GM12878 (cell line): ENCODE measurements around the gene GPHB5.

Experiments used
- BRCA1 ChIP-seq: IDR thresholded peaks from 2 replicates; pipeline ENCODE4 v1.6.1; 2011; ENCODE audit warnings: low read depth, low read length, improper control_type of control experiment
- CHD4 ChIP-seq: fragments of 200-600 bp; sonication (generic); IDR thresholded peaks from 2 replicates; pipeline ENCODE4 v1.6.1; 2016; ENCODE audit warnings: mild to moderate bottlenecking
- CTCF ChIP-seq, 3 experiments: IDR thresholded peaks in 2 of 3; conservative IDR thresholded peaks in 1 of 3; 2 replicates each; pipeline ENCODE4 v1.5.1; 2011; ENCODE audit warnings: low read depth in 3 of 3, low read length in 3 of 3, mild to moderate bottlenecking in 3 of 3, control low read depth in 2 of 3, moderate library complexity in 2 of 3, inconsistent platforms in 1 of 3, mixed read lengths in 1 of 3; ENCODE audit not compliant: control insufficient read depth in 2 of 3, insufficient read depth in 1 of 3; ENCODE audit errors: extremely low read depth in 1 of 3
- EZH2 ChIP-seq: IDR thresholded peaks from 2 replicates; pipeline ENCODE4 v1.6.1; 2012; ENCODE audit warnings: low read depth, mild to moderate bottlenecking, control low read depth, inconsistent platforms, low read length, borderline replicate concordance; ENCODE audit not compliant: control insufficient read depth
- MEF2A ChIP-seq: IDR thresholded peaks from 2 replicates; pipeline ENCODE4 v1.6.1; 2011; ENCODE audit warnings: low read depth, mild to moderate bottlenecking, low read length, moderate library complexity; ENCODE audit not compliant: insufficient read depth
- PKNOX1 ChIP-seq: fragments of 450-650 bp; IDR thresholded peaks from 2 replicates; pipeline ENCODE4 v1.6.1; 2016; ENCODE audit warnings: mild to moderate bottlenecking
- USF2 ChIP-seq: IDR thresholded peaks from 2 replicates; pipeline ENCODE4 v1.6.1; 2011; ENCODE audit warnings: low read depth, low read length, improper control_type of control experiment, borderline replicate concordance
- YY1 ChIP-seq: IDR thresholded peaks from 2 replicates; pipeline ENCODE4 v1.6.1; 2011; ENCODE audit warnings: low read depth, mild to moderate bottlenecking, low read length
- ZBTB33 ChIP-seq: fragments of 450-650 bp; IDR thresholded peaks from 2 replicates; pipeline ENCODE4 v1.6.1; 2017; ENCODE audit warnings: mild to moderate bottlenecking
- ZBTB40 ChIP-seq: fragments of 450-650 bp; IDR thresholded peaks from 2 replicates; pipeline ENCODE4 v1.6.1; 2016; ENCODE audit warnings: mild to moderate bottlenecking, moderate library complexity, borderline replicate concordance

- TF ChIP-seq YY1 = no peak
- TF ChIP-seq ZBTB33 = no peak
- TF ChIP-seq CTCF (IDR thresholded peaks at IDR 0.05 in 2 of 3, conservative IDR thresholded peaks at IDR 0.05 in 1 of 3; ENCODE audit: control insufficient read depth in 2 of 3, extremely low read depth in 1 of 3, insufficient read depth in 1 of 3, low read depth in 3 of 3, low read length in 3 of 3) = no peak
- no peak for TF ChIP-seq CHD4
- TF ChIP-seq EZH2 = no peak
- TF ChIP-seq ZBTB40 = no peak
- TF ChIP-seq MEF2A = no peak
- TF ChIP-seq PKNOX1 = no peak
- TF ChIP-seq USF2 = no peak
- no peak for TF ChIP-seq BRCA1
These were observed 43.7 kb upstream of the GPHB5 start for GRCh38 chr14:63362389-63362819.
